OCI-LY1 (cell line): ENCODE measurements around the gene TCHP.

Experiments
- EZH2 ChIP-seq: fragments of 200-600 bp; sonication (generic), shearing (Covaris generic); IDR thresholded peaks from 2 replicates; pipeline ENCODE4 v1.8.0; 2017; ENCODE audit warnings: borderline replicate concordance, mixed run types, mild to moderate bottlenecking, antibody characterized with exemption, low read length, moderate library complexity, mixed read lengths
- TF ChIP-seq, protein P1 (sequence below): fragments of 200-600 bp; sonication (generic), shearing (Covaris generic); IDR thresholded peaks from 2 replicates; pipeline ENCODE4 v1.5.1; 2017; ENCODE audit warnings: mild to moderate bottlenecking, antibody characterized with exemption, low read length, moderate library complexity, mixed read lengths

- TF ChIP-seq, protein P1, sequence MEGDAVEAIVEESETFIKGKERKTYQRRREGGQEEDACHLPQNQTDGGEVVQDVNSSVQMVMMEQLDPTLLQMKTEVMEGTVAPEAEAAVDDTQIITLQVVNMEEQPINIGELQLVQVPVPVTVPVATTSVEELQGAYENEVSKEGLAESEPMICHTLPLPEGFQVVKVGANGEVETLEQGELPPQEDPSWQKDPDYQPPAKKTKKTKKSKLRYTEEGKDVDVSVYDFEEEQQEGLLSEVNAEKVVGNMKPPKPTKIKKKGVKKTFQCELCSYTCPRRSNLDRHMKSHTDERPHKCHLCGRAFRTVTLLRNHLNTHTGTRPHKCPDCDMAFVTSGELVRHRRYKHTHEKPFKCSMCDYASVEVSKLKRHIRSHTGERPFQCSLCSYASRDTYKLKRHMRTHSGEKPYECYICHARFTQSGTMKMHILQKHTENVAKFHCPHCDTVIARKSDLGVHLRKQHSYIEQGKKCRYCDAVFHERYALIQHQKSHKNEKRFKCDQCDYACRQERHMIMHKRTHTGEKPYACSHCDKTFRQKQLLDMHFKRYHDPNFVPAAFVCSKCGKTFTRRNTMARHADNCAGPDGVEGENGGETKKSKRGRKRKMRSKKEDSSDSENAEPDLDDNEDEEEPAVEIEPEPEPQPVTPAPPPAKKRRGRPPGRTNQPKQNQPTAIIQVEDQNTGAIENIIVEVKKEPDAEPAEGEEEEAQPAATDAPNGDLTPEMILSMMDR = no peak
- no peak for TF ChIP-seq EZH2
Observed at GRCh38 chr12:109916045-109916444, 16.0 kb downstream of the TCHP start.
